Measurements from ENCODE around the gene HDX. TPM values are rescaled to one million over a fixed set of nuclear protein-coding genes. Genes with fewer than 3 reads are reported as not detected.
"Not testable (repeated sequence)": the region's sequence is repeated elsewhere in the genome, so short reads cannot be mapped to it uniquely, and the experiment has no call there.

Gene HDX, protein sequence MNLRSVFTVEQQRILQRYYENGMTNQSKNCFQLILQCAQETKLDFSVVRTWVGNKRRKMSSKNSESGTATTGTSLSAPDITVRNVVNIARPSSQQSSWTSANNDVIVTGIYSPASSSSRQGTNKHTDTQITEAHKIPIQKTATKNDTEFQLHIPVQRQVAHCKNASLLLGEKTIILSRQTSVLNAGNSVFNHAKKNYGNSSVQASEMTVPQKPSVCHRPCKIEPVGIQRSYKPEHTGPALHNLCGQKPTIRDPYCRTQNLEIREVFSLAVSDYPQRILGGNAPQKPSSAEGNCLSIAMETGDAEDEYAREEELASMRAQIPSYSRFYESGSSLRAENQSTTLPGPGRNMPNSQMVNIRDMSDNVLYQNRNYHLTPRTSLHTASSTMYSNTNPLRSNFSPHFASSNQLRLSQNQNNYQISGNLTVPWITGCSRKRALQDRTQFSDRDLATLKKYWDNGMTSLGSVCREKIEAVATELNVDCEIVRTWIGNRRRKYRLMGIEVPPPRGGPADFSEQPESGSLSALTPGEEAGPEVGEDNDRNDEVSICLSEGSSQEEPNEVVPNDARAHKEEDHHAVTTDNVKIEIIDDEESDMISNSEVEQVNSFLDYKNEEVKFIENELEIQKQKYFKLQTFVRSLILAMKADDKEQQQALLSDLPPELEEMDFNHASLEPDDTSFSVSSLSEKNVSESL
- polyA plus RNA-seq: under 1 TPM; 0.29 to 0.40 TPM

DNA sequence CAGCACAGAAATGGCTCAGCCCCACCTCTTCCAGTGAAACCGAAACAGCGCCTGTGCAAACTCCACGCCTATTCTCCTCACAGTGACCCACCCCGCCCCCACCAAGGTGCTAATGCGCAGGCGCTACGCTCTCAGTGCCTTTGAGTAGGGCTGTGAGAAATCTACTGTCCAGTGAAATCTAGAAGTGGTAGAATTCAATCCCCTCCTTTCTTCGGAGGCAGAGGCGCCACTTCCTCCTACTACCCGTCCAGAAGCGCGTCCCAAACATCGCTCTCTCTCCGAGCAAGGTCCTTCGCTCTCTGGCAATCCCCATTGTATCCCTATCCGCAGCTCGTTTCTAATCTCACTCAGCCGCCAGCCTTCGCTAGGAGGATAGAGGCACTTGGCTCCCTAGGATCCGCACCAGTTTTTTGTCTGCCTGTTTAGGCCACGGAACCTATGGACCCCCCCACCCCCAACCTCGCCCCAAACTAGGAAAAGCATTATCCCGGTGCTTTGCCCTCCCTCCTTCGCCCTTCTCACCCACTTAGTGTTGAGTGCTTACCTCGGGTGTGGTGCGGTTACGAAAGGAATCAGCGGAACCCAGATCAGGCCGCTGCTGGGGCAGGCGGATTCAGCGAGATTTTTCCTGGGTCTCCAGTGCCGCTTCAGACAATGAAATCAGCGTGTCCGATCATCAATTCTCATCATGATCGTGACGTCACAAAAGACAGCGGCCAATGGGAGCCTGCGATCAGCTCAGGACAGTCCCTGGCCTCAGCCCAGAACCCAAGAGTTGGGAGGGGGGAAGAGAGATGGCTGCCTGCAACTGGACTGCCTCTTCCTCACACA, at the start of gene HDX:
Gene HDX (minus strand): TSS at position 656 of the 831 bp plus-strand sequence. CDS start 27,056 bp downstream, outside the sequence.
- Histone ChIP-seq H3K27ac (ENCODE audit: low read depth in 2 of 2, low read length in 1 of 2) (peak within 1 kb of the TSS; percentile 84 to 92), H3K4me1 (ENCODE audit: control insufficient read depth in 2 of 2, insufficient read depth in 2 of 2, low read length in 1 of 2) (no peaks in the 10 kb centered on the region), H3K36me3 (ENCODE audit: control insufficient read depth in 2 of 2, insufficient read depth in 2 of 2, low read length in 1 of 2) (no peaks in the 10 kb centered on the region), H3K27me3 (ENCODE audit: control insufficient read depth in 1 of 2, insufficient read depth in 2 of 2, low read length in 2 of 2) (no peaks in the 10 kb centered on the region), H3K4me3 (ENCODE audit: low read depth in 1 of 2, low read length in 2 of 2) (peak within 1 kb of the TSS; percentile 57 to 59), H3K9me3 (ENCODE audit: control insufficient read depth in 2 of 2, insufficient read depth in 1 of 2, low read depth in 1 of 2, low read length in 1 of 2) (no peaks in the 10 kb centered on the region)
- 2 to 25% methylated on average over 38 of the region's 38 CpGs for WGBS, 2 donors

DNA sequence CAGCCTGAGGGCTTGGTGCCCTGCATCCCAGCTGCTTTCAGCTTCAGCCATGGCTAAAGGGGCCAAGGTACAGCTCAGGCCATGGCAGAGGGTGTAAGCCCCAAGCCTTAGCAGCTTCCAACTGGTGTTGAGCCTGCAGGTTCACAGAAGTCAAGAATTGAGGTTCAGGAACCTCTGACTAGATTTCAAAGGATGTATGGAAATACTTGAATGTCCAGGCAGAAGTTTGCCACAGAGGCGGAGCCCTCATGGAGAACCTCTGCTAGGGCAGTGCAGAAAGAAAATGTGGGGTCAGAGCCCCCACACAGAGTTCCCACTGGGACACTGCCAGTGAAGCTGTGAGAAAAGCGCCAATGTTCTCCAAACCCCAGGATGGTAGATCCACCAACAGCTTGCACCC, 39.1 kb upstream of the HDX start:
- not testable (repeated sequence) for H3K4me1 ChIP-seq (ENCODE audit: control insufficient read depth in 2 of 2, insufficient read depth in 2 of 2, low read length in 1 of 2); H3K27me3 ChIP-seq (ENCODE audit: control insufficient read depth in 1 of 2, insufficient read depth in 2 of 2, low read length in 2 of 2); H3K4me3 ChIP-seq (ENCODE audit: low read depth in 1 of 2, low read length in 2 of 2); H3K9me3 ChIP-seq (ENCODE audit: control insufficient read depth in 2 of 2, insufficient read depth in 1 of 2, low read depth in 1 of 2, low read length in 1 of 2); H3K36me3 ChIP-seq (ENCODE audit: control insufficient read depth in 2 of 2, insufficient read depth in 2 of 2, low read length in 1 of 2); H3K27ac ChIP-seq (ENCODE audit: low read depth in 2 of 2, low read length in 1 of 2)
- 84 to 96% methylated on average over 2 of the region's 2 CpGs for WGBS, 2 donors

DNA sequence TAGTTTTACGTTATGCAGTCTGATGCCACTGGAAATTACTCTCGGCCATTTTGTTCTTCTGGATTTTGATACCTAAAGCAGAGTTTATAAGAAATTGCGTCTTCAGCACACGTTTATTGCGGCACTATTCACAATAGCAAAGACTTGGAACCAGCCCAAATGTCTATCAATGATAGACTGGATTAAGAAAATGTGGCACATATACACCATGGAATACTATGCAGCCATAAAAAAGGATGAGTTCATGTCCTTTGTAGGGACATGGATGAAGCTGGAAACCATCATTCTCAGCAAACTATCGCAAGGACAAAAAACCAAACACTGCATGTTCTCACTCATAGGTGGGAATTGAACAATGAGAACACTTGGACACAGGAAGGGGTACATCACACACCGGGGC, 35.4 kb upstream of the HDX start:
- not testable (repeated sequence) for H3K36me3 ChIP-seq (ENCODE audit: control insufficient read depth in 2 of 2, insufficient read depth in 2 of 2, low read length in 1 of 2); H3K4me3 ChIP-seq (ENCODE audit: low read depth in 1 of 2, low read length in 2 of 2); H3K27me3 ChIP-seq (ENCODE audit: control insufficient read depth in 1 of 2, insufficient read depth in 2 of 2, low read length in 2 of 2); H3K9me3 ChIP-seq (ENCODE audit: control insufficient read depth in 2 of 2, insufficient read depth in 1 of 2, low read depth in 1 of 2, low read length in 1 of 2); H3K4me1 ChIP-seq (ENCODE audit: control insufficient read depth in 2 of 2, insufficient read depth in 2 of 2, low read length in 1 of 2); H3K27ac ChIP-seq (ENCODE audit: low read depth in 2 of 2, low read length in 1 of 2)
- 86 to 90% methylated on average over 6 of the region's 7 CpGs for WGBS, 2 donors

DNA sequence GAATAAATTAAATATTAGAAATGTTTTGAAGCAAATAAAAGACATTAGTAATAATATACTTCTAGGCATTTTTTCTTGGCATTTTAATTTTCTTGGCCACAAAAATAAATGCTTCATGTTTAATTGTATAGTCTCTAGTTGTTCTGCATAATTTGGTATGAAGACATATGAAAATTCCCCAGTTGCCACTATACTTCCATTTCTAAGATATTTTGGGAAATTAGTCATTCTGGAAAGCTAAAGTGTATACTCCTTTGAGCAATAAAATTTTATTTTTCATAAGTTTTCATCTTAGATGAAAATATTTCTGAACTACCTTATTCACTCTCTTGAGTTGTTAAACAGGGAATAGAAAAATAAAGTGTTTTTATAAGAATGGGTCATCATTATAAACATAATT, 13.8 kb downstream of the HDX start:
- no peak overlapping the region for H3K27ac ChIP-seq (ENCODE audit: low read depth in 2 of 2, low read length in 1 of 2)
- no peaks in the 10 kb centered on the region for H3K27me3 ChIP-seq (ENCODE audit: control insufficient read depth in 1 of 2, insufficient read depth in 2 of 2, low read length in 2 of 2)
- H3K4me3 ChIP-seq (ENCODE audit: low read depth in 1 of 2, low read length in 2 of 2): no peak overlapping the region
- no peaks in the 10 kb centered on the region for H3K36me3 ChIP-seq (ENCODE audit: control insufficient read depth in 2 of 2, insufficient read depth in 2 of 2, low read length in 1 of 2)
- H3K4me1 ChIP-seq (ENCODE audit: control insufficient read depth in 2 of 2, insufficient read depth in 2 of 2, low read length in 1 of 2): no peaks in the 10 kb centered on the region
- no peaks in the 10 kb centered on the region for H3K9me3 ChIP-seq (ENCODE audit: control insufficient read depth in 2 of 2, insufficient read depth in 1 of 2, low read depth in 1 of 2, low read length in 1 of 2)

DNA sequence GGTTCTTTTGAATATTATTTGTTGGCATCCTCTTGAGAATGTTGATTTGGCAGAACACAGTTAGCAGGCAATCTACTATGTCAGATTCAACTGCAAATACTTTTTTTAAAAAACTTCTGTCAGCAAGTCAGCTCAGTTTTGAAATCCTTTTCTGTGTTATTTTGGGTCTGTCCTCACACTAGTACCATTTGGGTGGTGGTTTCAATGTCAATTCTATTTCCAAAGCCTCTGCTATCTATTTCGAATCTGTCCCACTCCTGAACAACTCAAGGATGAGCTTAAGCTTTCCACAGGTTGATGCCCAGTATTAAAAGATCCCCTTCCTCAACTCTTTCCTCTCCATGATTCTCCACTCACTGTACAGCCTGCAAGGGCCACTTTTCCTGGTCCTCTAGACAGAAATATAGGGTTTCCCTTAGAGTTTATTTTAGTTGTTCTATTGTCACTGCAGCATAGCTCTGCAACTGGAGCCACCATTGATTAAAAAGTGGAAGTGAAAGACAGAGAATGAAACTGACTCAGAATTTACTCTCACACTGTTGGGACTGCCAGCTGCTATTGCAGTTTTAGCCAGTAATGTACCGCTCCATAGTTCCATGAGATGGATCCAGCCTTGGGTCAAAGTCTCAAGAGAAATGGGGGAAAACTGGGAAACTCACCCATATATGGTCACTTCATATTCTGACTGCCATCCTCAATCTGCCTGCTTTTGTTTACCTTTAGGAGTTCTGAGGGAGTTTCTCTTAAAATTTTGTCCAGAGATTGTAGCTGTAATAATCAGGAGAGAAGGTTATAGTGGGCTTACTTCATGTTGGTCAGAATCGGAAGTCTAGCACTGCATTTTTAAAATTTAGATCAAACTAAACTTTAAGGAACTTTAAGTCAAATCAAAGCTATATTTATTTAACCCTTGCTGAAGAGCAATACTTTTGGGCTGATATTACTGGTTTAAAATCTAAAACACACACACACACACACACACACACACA, 14.6 kb downstream of the HDX start:
- WGBS, 2 donors: 69 to 91% methylated on average over 3 of the region's 3 CpGs
- no peaks in the 10 kb centered on the region for H3K9me3 ChIP-seq (ENCODE audit: control insufficient read depth in 2 of 2, insufficient read depth in 1 of 2, low read depth in 1 of 2, low read length in 1 of 2)
- no peaks in the 10 kb centered on the region for H3K4me1 ChIP-seq (ENCODE audit: control insufficient read depth in 2 of 2, insufficient read depth in 2 of 2, low read length in 1 of 2)
- no peak overlapping the region for H3K4me3 ChIP-seq (ENCODE audit: low read depth in 1 of 2, low read length in 2 of 2)
- H3K27me3 ChIP-seq (ENCODE audit: control insufficient read depth in 1 of 2, insufficient read depth in 2 of 2, low read length in 2 of 2): no peaks in the 10 kb centered on the region
- no peak overlapping the region for H3K27ac ChIP-seq (ENCODE audit: low read depth in 2 of 2, low read length in 1 of 2)
- H3K36me3 ChIP-seq (ENCODE audit: control insufficient read depth in 2 of 2, insufficient read depth in 2 of 2, low read length in 1 of 2): no peaks in the 10 kb centered on the region

DNA sequence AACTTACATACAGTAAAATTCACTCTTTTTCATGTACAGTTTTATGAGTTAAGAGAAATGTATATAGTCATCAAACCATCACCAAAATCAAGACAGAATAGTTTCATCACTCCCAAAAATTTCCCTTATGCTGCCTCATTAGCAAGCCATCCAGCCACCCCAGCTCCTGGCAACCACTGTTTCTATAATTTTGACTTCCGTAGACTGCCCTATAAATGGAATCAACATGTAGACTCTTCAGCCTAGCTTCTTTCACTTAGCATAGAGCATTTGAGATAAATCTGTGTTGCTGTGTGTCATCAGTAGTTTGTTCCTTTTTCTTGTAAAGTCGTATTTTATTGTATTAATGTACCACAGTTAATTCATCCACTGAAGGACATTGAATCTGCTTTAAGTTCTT, 23.2 kb downstream of the HDX start:
- Histone ChIP-seq H3K4me1 (ENCODE audit: control insufficient read depth in 2 of 2, insufficient read depth in 2 of 2, low read length in 1 of 2) (no peaks in the 10 kb centered on the region), H3K27ac (ENCODE audit: low read depth in 2 of 2, low read length in 1 of 2) (no peak overlapping the region), H3K9me3 (ENCODE audit: control insufficient read depth in 2 of 2, insufficient read depth in 1 of 2, low read depth in 1 of 2, low read length in 1 of 2) (no peaks in the 10 kb centered on the region), H3K36me3 (ENCODE audit: control insufficient read depth in 2 of 2, insufficient read depth in 2 of 2, low read length in 1 of 2) (no peaks in the 10 kb centered on the region), H3K27me3 (ENCODE audit: control insufficient read depth in 1 of 2, insufficient read depth in 2 of 2, low read length in 2 of 2) (no peaks in the 10 kb centered on the region), H3K4me3 (ENCODE audit: low read depth in 1 of 2, low read length in 2 of 2) (no peak overlapping the region)
- WGBS, 2 donors: 72 to 90% methylated on average over 2 of the region's 2 CpGs

DNA sequence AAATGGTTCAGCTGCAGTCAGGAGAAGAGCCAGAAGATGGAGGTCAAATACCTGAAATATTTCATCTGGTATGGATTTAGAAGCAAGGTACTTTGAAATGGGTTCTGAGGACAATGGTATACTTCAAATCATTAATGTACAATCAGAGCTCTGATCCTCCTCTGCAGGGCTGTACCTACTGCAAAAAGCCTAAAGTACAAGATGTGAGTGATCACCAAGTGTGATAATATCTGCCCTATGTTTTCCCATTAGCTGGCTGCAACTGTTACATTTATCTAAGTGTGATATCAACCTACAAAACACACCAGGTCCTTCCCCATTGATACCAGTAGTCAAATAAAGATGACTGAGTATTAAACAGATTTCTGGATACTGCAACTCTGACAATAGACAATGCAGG, 25.1 kb downstream of the HDX start:
- no peaks in the 10 kb centered on the region for H3K36me3 ChIP-seq (ENCODE audit: control insufficient read depth in 2 of 2, insufficient read depth in 2 of 2, low read length in 1 of 2)
- no peak overlapping the region for H3K4me3 ChIP-seq (ENCODE audit: low read depth in 1 of 2, low read length in 2 of 2)
- H3K9me3 ChIP-seq (ENCODE audit: control insufficient read depth in 2 of 2, insufficient read depth in 1 of 2, low read depth in 1 of 2, low read length in 1 of 2): no peaks in the 10 kb centered on the region
- H3K4me1 ChIP-seq (ENCODE audit: control insufficient read depth in 2 of 2, insufficient read depth in 2 of 2, low read length in 1 of 2): no peaks in the 10 kb centered on the region
- H3K27me3 ChIP-seq (ENCODE audit: control insufficient read depth in 1 of 2, insufficient read depth in 2 of 2, low read length in 2 of 2): no peaks in the 10 kb centered on the region
- no peak overlapping the region for H3K27ac ChIP-seq (ENCODE audit: low read depth in 2 of 2, low read length in 1 of 2)

DNA sequence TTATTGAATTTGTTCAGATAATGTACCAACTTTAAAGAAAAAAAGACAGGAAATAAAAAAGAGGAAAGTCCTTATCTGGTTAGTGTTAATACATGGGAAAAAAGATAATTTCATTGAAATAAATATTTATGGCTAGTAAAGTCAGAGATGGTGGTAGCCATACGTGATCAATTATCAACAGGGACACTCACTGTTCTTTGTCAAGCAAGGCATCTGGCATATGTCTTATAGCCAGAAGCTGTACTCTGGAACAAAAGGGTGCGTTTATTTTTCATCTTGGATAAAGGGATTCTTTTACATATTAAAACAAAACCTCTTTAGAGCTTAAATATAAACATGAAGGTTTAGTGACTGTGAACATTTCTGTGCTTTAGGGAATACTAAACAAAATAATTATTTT, 26.7 kb downstream of the HDX start:
- Histone ChIP-seq H3K27ac (ENCODE audit: low read depth in 2 of 2, low read length in 1 of 2) (no peak overlapping the region), H3K4me3 (ENCODE audit: low read depth in 1 of 2, low read length in 2 of 2) (no peak overlapping the region), H3K36me3 (ENCODE audit: control insufficient read depth in 2 of 2, insufficient read depth in 2 of 2, low read length in 1 of 2) (no peaks in the 10 kb centered on the region), H3K27me3 (ENCODE audit: control insufficient read depth in 1 of 2, insufficient read depth in 2 of 2, low read length in 2 of 2) (no peaks in the 10 kb centered on the region), H3K9me3 (ENCODE audit: control insufficient read depth in 2 of 2, insufficient read depth in 1 of 2, low read depth in 1 of 2, low read length in 1 of 2) (no peaks in the 10 kb centered on the region), H3K4me1 (ENCODE audit: control insufficient read depth in 2 of 2, insufficient read depth in 2 of 2, low read length in 1 of 2) (no peaks in the 10 kb centered on the region)
- 50 to 56% methylated on average over 2 of the region's 2 CpGs for WGBS, 2 donors

DNA sequence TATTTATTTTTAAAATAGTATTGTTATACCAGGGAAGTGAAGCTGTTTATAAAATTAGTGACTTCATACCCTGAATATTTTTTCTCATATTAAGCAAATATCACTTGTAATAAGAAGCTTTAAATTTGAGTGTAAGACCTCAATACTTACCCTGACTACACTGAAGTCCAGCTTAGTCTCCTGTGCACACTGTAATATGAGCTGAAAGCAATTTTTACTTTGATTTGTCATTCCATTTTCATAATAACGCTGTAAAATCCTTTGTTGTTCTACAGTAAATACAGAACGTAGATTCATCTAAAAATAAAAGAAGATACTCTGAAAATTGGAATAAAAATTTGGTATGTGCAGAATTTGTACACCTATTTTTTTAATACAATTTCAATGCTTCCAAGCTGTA, 27.2 kb downstream of the HDX start:
- no peak overlapping the region for H3K27ac ChIP-seq (ENCODE audit: low read depth in 2 of 2, low read length in 1 of 2)
- no peaks in the 10 kb centered on the region for H3K36me3 ChIP-seq (ENCODE audit: control insufficient read depth in 2 of 2, insufficient read depth in 2 of 2, low read length in 1 of 2)
- WGBS, 2 donors: 40 to 64% methylated on average over 2 of the region's 2 CpGs
- H3K4me1 ChIP-seq (ENCODE audit: control insufficient read depth in 2 of 2, insufficient read depth in 2 of 2, low read length in 1 of 2): no peaks in the 10 kb centered on the region
- no peak overlapping the region for H3K4me3 ChIP-seq (ENCODE audit: low read depth in 1 of 2, low read length in 2 of 2)
- H3K9me3 ChIP-seq (ENCODE audit: control insufficient read depth in 2 of 2, insufficient read depth in 1 of 2, low read depth in 1 of 2, low read length in 1 of 2): no peaks in the 10 kb centered on the region
- no peaks in the 10 kb centered on the region for H3K27me3 ChIP-seq (ENCODE audit: control insufficient read depth in 1 of 2, insufficient read depth in 2 of 2, low read length in 2 of 2)

All from esophagus (tissue), 2 donors.